Right atrium auricular region (tissue), 2 donors: ENCODE results near the gene MYMX. TPM values are rescaled to one million over a fixed set of nuclear protein-coding genes. Genes with fewer than 3 reads are reported as not detected.

Experiments used
- DNase-seq: peaks from one replicate; pipeline ENCODE4 v3.0.0-alpha.2; 2019; ENCODE audit warnings: low spot score
- H3K27ac ChIP-seq, 2 donors: fragments of 200-600 bp; sonication (generic); 1 replicate in 1 of 2; 2 replicates in 1 of 2; pipeline ENCODE4 v1.5.1; 2016 to 2019
- H3K27me3 ChIP-seq, 2 donors: fragments of 200-600 bp; sonication (generic); one replicate each; pipeline versions ENCODE4 v1.5.1 to v1.6.0; 2017 to 2019
- H3K36me3 ChIP-seq: fragments of 200-600 bp; sonication (generic); one replicate; pipeline ENCODE4 v1.5.1; 2016
- H3K4me1 ChIP-seq, 2 donors: fragments of 200-600 bp; sonication (generic); one replicate each; pipeline versions ENCODE4 v1.5.1 to v1.6.0; 2017 to 2019
- H3K4me3 ChIP-seq, 2 donors: fragments of 200-600 bp; sonication (generic); 1 replicate in 1 of 2; 2 replicates in 1 of 2; pipeline ENCODE4 v1.5.1; 2017 to 2019; ENCODE audit warnings: mild to moderate bottlenecking in 1 of 2, moderate library complexity in 1 of 2
- H3K9me3 ChIP-seq, 2 donors: fragments of 200-600 bp; sonication (generic); one replicate each; pipeline ENCODE4 v1.5.1; 2019
- CTCF ChIP-seq, 2 donors: fragments of 200-600 bp; sonication (generic); IDR thresholded peaks; one replicate each; pipeline ENCODE4 v1.5.1; 2019; ENCODE audit warnings: antibody characterized with exemption in 2 of 2
- total RNA-seq, 2 donors: library from RNA; depleted of rRNA; stranded (reverse); fragments of >200 nt; gene quantifications; one replicate each; pipeline ENCODE4 v1.1.0, GENCODE V29; 2016

The MYMX gene
- total RNA-seq, 2 donors from 2014 or later = not detected

GRCh38 chr6:44172731-44173500 lies 43.8 kb upstream of the MYMX start:
- Histone ChIP-seq H3K36me3 (no peaks in the 10 kb centered on the region), H3K9me3 (no peaks in the 10 kb centered on the region), H3K27ac (no peak overlapping the region), H3K27me3 (no peaks in the 10 kb centered on the region), H3K4me1 (peaks cover 0 to 21% of the 10 kb centered on the region in 2 donors), H3K4me3 (no peak overlapping the region)
- TF ChIP-seq CTCF (IDR thresholded peaks at IDR 0.05) = peak; percentile 77 to 91
- DNase-seq = peak; percentile 93

- Histone ChIP-seq H3K36me3 (no peaks in the 10 kb centered on the region), H3K4me1 (peaks cover 0 to 30% of the 10 kb centered on the region in 2 donors), H3K9me3 (no peaks in the 10 kb centered on the region), H3K4me3 (no peak overlapping the region), H3K27ac (no peak overlapping the region), H3K27me3 (no peaks in the 10 kb centered on the region)
- DNase-seq = no peak
- no peak for TF ChIP-seq CTCF (IDR thresholded peaks at IDR 0.05)
Observed at GRCh38 chr6:44176130-44176761, 40.5 kb upstream of the MYMX start.

- H3K27me3 ChIP-seq = no peaks in the 10 kb centered on the region
- no peaks in the 10 kb centered on the region for H3K36me3 ChIP-seq
- peaks cover 0 to 30% of the 10 kb centered on the region in 2 donors for H3K4me1 ChIP-seq
- no peak overlapping the region for H3K4me3 ChIP-seq
- H3K9me3 ChIP-seq = no peaks in the 10 kb centered on the region
- no peak for TF ChIP-seq CTCF (IDR thresholded peaks at IDR 0.05)
- H3K27ac ChIP-seq = no peak overlapping the region
- no peak for DNase-seq
Observed at GRCh38 chr6:44176762-44177509, 39.8 kb upstream of the MYMX start.

DNA sequence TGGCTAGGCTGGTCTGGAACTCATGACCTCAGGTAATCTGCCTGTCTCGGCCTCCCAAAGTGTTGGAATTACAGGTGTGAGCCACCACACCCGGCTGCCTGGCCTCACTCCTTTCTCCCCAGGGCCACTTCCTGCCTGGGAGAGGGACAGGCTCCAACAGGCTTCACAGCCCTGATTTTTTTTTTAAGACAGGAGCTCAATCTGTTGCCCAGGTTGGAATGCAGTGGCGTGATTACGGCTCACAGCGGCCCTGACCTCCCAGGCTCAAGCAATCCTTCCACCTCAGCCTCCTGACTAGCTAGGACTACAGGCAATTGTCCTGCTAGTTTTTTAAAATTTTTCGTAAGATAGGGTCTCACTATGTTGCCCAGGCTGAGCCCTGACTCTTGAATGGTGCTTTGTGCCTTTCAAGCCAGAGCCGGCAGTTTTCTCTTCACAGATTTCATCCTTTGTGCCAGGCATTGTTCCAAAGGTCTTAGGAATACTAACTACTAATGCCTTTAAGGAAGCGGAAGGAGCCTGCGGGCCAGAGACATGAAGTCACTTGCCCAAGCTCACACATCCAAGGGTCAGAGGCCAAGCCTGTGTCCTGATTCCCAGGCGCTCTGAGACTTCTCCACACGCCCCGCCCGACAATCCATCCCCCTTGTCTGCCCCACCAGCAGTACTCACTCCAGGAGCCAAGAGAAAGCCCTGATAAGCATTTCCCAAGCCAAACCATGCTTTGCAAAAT lies 38.9 kb upstream of the MYMX start:
- peak; percentile 94 for DNase-seq
- no peaks in the 10 kb centered on the region for H3K9me3 ChIP-seq

More for the DNA sequence above, 38.9 kb upstream of the MYMX start:
- TF ChIP-seq CTCF (IDR thresholded peaks at IDR 0.05) = no peak
- Histone ChIP-seq H3K4me3 (no peak overlapping the region), H3K36me3 (no peaks in the 10 kb centered on the region), H3K4me1 (peaks cover 0 to 28% of the 10 kb centered on the region in 2 donors), H3K27me3 (no peaks in the 10 kb centered on the region), H3K27ac (peak overlapping the region; percentile 42 to 53)
